ENCODE results near the gene FNDC7. TPM values are rescaled to one million over a fixed set of nuclear protein-coding genes. Genes with fewer than 3 reads are reported as not detected.

FNDC7 gene
- total RNA-seq, 1 experiment from 2014 or later, result 0.05 TPM

GRCh38 chr1:108719656-108720435 is 7.1 kb downstream of the FNDC7 start:
- Histone ChIP-seq H3K9me3 (ENCODE audit: control insufficient read depth, insufficient read depth, low read depth, low read length) (no peaks in the 10 kb centered on the region), H3K27ac (ENCODE audit: low read length) (no peak overlapping the region), H3K4me1 (ENCODE audit: control insufficient read depth, insufficient read depth, low read length) (no peaks in the 10 kb centered on the region), H3K36me3 (ENCODE audit: control insufficient read depth, insufficient read depth, low read length) (no peaks in the 10 kb centered on the region), H3K27me3 (ENCODE audit: control insufficient read depth, insufficient read depth, low read length) (no peaks in the 10 kb centered on the region), H3K4me3 (ENCODE audit: low read depth in 2 of 2, low read length in 2 of 2) (no peak overlapping the region)
- in situ Hi-C loops (cut with HindIII; ENCODE audit: low pct_unique_long_range_greater_than_20kb, low sequenced_read_pairs), result no loop called here
- no TSS peak for BruUV-seq (replicated peaks)
- intact Hi-C loops (cut with micrococcal nuclease; ENCODE audit: unreplicated experiment), result no loop called here
- ChIA-PET CTCF (interaction anchor here (0.7 kb wide), 1 partner anchor 214 kb away, joined by 3 read pairs; no protein-coding TSS in a partner anchor), POLR2A (interaction anchor here (0.9 kb wide), 1 partner anchor 28 kb away, joined by 3 read pairs; the partner anchor contains the start of gene PRPF38B)
- ATAC-seq (peak; percentile 90), DNase-seq (ENCODE audit: low read depth, low spot score) (peak; percentile 62)
- TF ChIP-seq TCF7L2 (IDR thresholded peaks at IDR 0.05; ENCODE audit: low read depth, low read length) (no peak), REST (IDR thresholded peaks at IDR 0.05; ENCODE audit: insufficient read depth in 1 of 2, low read depth in 2 of 2, low read length in 1 of 2) (no peak), SIN3A (IDR thresholded peaks at IDR 0.05; ENCODE audit: borderline replicate concordance, insufficient read depth, low read depth, low read length) (no peak), POLR2AphosphoS5 (IDR thresholded peaks at IDR 0.05; ENCODE audit: low read depth, low read length) (no peak), CTCF (IDR thresholded peaks at IDR 0.05) (no peak)

GRCh38 chr1:108722292-108722691 is 9.6 kb downstream of the FNDC7 start:
- no peaks in the 10 kb centered on the region for H3K36me3 ChIP-seq (ENCODE audit: control insufficient read depth, insufficient read depth, low read length)
- intact Hi-C loops (cut with micrococcal nuclease; ENCODE audit: unreplicated experiment), result no loop called here
- no peak for TF ChIP-seq REST (IDR thresholded peaks at IDR 0.05; ENCODE audit: insufficient read depth in 1 of 2, low read depth in 2 of 2, low read length in 1 of 2)
- no peak for TF ChIP-seq TCF7L2 (IDR thresholded peaks at IDR 0.05; ENCODE audit: low read depth, low read length)
- TF ChIP-seq SIN3A (IDR thresholded peaks at IDR 0.05; ENCODE audit: borderline replicate concordance, insufficient read depth, low read depth, low read length), result no peak
- no peak for TF ChIP-seq POLR2AphosphoS5 (IDR thresholded peaks at IDR 0.05; ENCODE audit: low read depth, low read length)
- no peak for TF ChIP-seq CTCF (IDR thresholded peaks at IDR 0.05)
- ChIA-PET CTCF (no interaction called here), POLR2A (no interaction called here)
- no peak overlapping the region for H3K27ac ChIP-seq (ENCODE audit: low read length)
- H3K4me3 ChIP-seq (ENCODE audit: low read depth in 2 of 2, low read length in 2 of 2), result peak overlapping the region in 1 of 2 experiments; percentile 12; a peak in 1 of 4 replicates
- H3K4me1 ChIP-seq (ENCODE audit: control insufficient read depth, insufficient read depth, low read length), result no peaks in the 10 kb centered on the region
- H3K9me3 ChIP-seq (ENCODE audit: control insufficient read depth, insufficient read depth, low read depth, low read length), result no peaks in the 10 kb centered on the region
- in situ Hi-C loops (cut with HindIII; ENCODE audit: low pct_unique_long_range_greater_than_20kb, low sequenced_read_pairs), result no loop called here
- no peaks in the 10 kb centered on the region for H3K27me3 ChIP-seq (ENCODE audit: control insufficient read depth, insufficient read depth, low read length)
- BruUV-seq (replicated peaks), result no TSS peak
- no peak for DNase-seq (ENCODE audit: low read depth, low spot score)
- no peak for ATAC-seq
